OCI-LY7 (cell line): ENCODE results near the gene CD55. TPM values are rescaled to one million over a fixed set of nuclear protein-coding genes. Genes with fewer than 3 reads are reported as not detected.

Source experiments
- BruUV-seq: library from RNA; stranded (reverse); fragments of 400-500 nt; replicated peaks from 2 replicates; lab custom pipeline; 2021; lab: Mats Ljungman, UMichigan
- CTCF ChIA-PET: fragments of 300-600 bp; sonication (Branson Sonifier 250); formaldehyde crosslinking; loops from one replicate; lab custom pipeline; 2022; ENCODE audit warnings: antibody characterized with exemption; ENCODE audit not compliant: unreplicated experiment; lab: Charles Lee
- POLR2A ChIA-PET: fragments of 300-600 bp; sonication (Branson Sonifier 250); formaldehyde crosslinking; loops from one replicate; lab custom pipeline; 2022; ENCODE audit warnings: antibody characterized with exemption; lab: Charles Lee
- DNase-seq: peaks from one replicate; pipeline ENCODE4 v3.0.0-alpha.2; 2015; ENCODE audit warnings: low spot score
- H2AFZ ChIP-seq: fragments of 200-600 bp; sonication (generic), shearing (Covaris generic); 2 replicates; pipeline ENCODE4 v1.6.1; 2014; ENCODE audit warnings: mild to moderate bottlenecking, antibody characterized with exemption, low read length, moderate library complexity
- H3K27ac ChIP-seq: fragments of 200-600 bp; sonication (generic); 2 replicates; pipeline ENCODE4 v1.5.1; 2014; ENCODE audit warnings: mixed run types, low read depth, mild to moderate bottlenecking, moderate library complexity, low read length, inconsistent platforms; ENCODE audit not compliant: poor library complexity, severe bottlenecking
- H3K36me3 ChIP-seq: fragments of 200-600 bp; sonication (generic); 2 replicates; pipeline ENCODE4 v1.6.1; 2014; ENCODE audit warnings: mild to moderate bottlenecking, antibody characterized with exemption, low read length, moderate library complexity, mixed read lengths; ENCODE audit not compliant: insufficient read depth
- H3K4me1 ChIP-seq: fragments of 200-600 bp; sonication (generic); 2 replicates; pipeline ENCODE4 v1.5.1; 2014; ENCODE audit warnings: mild to moderate bottlenecking, low read length; ENCODE audit not compliant: insufficient read depth, poor library complexity, severe bottlenecking
- H3K4me2 ChIP-seq: fragments of 200-600 bp; sonication (generic); 2 replicates; pipeline ENCODE4 v1.6.1; 2014; ENCODE audit warnings: mild to moderate bottlenecking, low read length
- H3K4me3 ChIP-seq: fragments of 200-600 bp; sonication (generic); 2 replicates; pipeline ENCODE4 v1.5.1; 2014; ENCODE audit warnings: mild to moderate bottlenecking, low read depth, low read length; ENCODE audit not compliant: poor library complexity, severe bottlenecking
- H3K79me2 ChIP-seq: fragments of 200-600 bp; sonication (generic); 2 replicates; pipeline ENCODE4 v1.6.1; 2016; ENCODE audit warnings: low read depth, mild to moderate bottlenecking, low read length, moderate library complexity, mixed read lengths; ENCODE audit not compliant: insufficient read depth
- H3K9me2 ChIP-seq: fragments of 200-600 bp; sonication (generic); 2 replicates; pipeline ENCODE4 v1.6.1; 2016; ENCODE audit warnings: mild to moderate bottlenecking, low read length, mixed read lengths; ENCODE audit not compliant: insufficient read depth
- H3K9me3 ChIP-seq: fragments of 200-600 bp; sonication (generic); 2 replicates; pipeline ENCODE4 v1.6.1; 2014; ENCODE audit warnings: mild to moderate bottlenecking, mixed run types, low read length, mixed read lengths
- H4K20me1 ChIP-seq: fragments of 200-600 bp; sonication (generic); 2 replicates; pipeline ENCODE4 v1.6.1; 2014; ENCODE audit warnings: mild to moderate bottlenecking, antibody characterized with exemption, low read length, moderate library complexity, mixed read lengths; ENCODE audit not compliant: insufficient read depth
- EZH2phosphoT487 ChIP-seq: fragments of 200-600 bp; sonication (generic); IDR thresholded peaks from 2 replicates; pipeline ENCODE4 v1.6.1; 2018; ENCODE audit warnings: low read depth, borderline replicate concordance, mild to moderate bottlenecking, mixed run types, antibody characterized with exemption, low read length, moderate library complexity, mixed read lengths
- intact Hi-C: fragments of 100-400 bp; cut with micrococcal nuclease; formaldehyde crosslinking; loops from one replicate; pipeline ENCODE4 v1.10.0; 2022; ENCODE audit not compliant: unreplicated experiment
- total RNA-seq, 2 experiments: library from RNA; depleted of rRNA in 1 of 2; stranded (reverse); fragments of >200 nt in 1 of 2; shearing (Covaris generic) in 1 of 2; gene quantifications; 2 replicates each; pipeline ENCODE4 v1.2.3, GENCODE V29; 2014 to 2022
- TF ChIP-seq, protein P1 (sequence below): fragments of 200-600 bp; sonication (generic); conservative IDR thresholded peaks from 2 replicates; pipeline ENCODE4 v1.5.1; 2014; ENCODE audit warnings: mild to moderate bottlenecking, antibody characterized with exemption, low read length, moderate library complexity, mixed read lengths

CD55 gene
- total RNA-seq, 2 experiments from 2014 or later: 20.0 to 28.1 TPM

DNA sequence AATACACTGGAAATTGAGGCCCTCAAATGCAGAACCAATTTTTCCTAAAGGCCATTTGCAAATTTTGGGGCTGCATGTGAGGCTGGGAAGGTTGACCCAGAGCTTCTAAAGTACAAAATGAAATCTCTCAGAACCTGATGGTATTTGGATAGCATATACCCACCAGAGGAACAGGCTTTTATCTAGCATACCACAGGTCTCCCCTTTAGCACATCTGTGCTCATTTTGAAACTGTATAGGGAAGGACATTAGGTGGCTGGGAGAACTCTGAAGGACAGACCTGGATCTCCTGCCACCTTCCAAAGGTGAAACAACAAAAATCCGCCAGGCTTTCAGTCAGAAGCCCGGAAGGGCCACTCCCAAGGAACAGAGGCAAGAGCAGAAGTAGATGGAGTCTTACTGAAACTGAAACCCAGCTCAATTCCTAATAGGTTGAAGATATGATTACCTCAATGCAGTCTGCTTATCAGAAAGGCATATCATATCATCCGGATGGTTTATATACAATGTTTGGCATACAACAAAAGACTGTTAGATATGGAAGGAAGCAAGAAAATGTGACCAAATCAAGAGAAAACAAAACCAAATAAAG lies 11.6 kb downstream of the CD55 start:
- Histone ChIP-seq H3K36me3 (peaks cover 78% of the 10 kb centered on the region), H2AFZ (no peak overlapping the region), H3K4me2 (peak overlapping the region; percentile 22; the same call in 1 of the 2 replicates), H4K20me1 (no peaks in the 10 kb centered on the region), H3K9me2 (no peaks in the 10 kb centered on the region), H3K27ac (peak overlapping the region; percentile 43), H3K4me1 (peaks cover 39% of the 10 kb centered on the region), H3K9me3 (peaks cover 33% of the 10 kb centered on the region), H3K79me2 (no peaks in the 10 kb centered on the region), H3K4me3 (no peak overlapping the region)
- intact Hi-C loops: no loop called here
- ChIA-PET POLR2A (interaction anchor here (1.3 kb wide), 1 partner anchor 13 kb away, joined by 3 read pairs; no protein-coding TSS in a partner anchor), CTCF (no interaction called here)
- no peak for DNase-seq
- TF ChIP-seq, protein P1, sequence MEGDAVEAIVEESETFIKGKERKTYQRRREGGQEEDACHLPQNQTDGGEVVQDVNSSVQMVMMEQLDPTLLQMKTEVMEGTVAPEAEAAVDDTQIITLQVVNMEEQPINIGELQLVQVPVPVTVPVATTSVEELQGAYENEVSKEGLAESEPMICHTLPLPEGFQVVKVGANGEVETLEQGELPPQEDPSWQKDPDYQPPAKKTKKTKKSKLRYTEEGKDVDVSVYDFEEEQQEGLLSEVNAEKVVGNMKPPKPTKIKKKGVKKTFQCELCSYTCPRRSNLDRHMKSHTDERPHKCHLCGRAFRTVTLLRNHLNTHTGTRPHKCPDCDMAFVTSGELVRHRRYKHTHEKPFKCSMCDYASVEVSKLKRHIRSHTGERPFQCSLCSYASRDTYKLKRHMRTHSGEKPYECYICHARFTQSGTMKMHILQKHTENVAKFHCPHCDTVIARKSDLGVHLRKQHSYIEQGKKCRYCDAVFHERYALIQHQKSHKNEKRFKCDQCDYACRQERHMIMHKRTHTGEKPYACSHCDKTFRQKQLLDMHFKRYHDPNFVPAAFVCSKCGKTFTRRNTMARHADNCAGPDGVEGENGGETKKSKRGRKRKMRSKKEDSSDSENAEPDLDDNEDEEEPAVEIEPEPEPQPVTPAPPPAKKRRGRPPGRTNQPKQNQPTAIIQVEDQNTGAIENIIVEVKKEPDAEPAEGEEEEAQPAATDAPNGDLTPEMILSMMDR: no peak
- TF ChIP-seq EZH2phosphoT487: no peak
- no TSS peak for BruUV-seq

DNA sequence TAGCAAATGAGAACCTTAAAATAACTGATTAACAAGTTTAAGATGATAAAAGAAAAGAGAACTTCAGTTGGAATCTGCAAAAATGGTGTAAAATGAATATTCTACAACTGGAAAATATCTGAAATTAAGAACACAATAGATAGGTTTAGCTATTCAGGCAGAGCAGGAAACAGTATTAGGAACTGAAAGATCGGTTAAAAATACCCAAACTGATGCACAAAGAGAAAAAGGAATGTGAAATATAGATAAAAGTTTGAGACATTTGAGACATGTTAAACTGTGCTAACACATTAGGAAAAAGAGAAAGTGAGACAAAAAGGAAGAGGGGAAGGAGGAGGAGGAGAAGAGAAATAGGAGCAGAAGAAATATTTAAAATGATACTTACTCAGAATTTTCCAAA lies 12.1 kb downstream of the CD55 start:
- no TSS peak for BruUV-seq
- peak overlapping the region; percentile 22 for H3K4me2 ChIP-seq
- ChIA-PET CTCF (no interaction called here), POLR2A (interaction anchor here (1.3 kb wide), 1 partner anchor 12 kb away, joined by 3 read pairs; no protein-coding TSS in a partner anchor)
- intact Hi-C loops: no loop called here
- H3K9me3 ChIP-seq: peaks cover 33% of the 10 kb centered on the region
- H3K4me1 ChIP-seq: peaks cover 39% of the 10 kb centered on the region
- H4K20me1 ChIP-seq: no peaks in the 10 kb centered on the region
- no peak overlapping the region for H3K4me3 ChIP-seq
- peaks cover 73% of the 10 kb centered on the region for H3K36me3 ChIP-seq
- H3K79me2 ChIP-seq: no peaks in the 10 kb centered on the region
- H2AFZ ChIP-seq: no peak overlapping the region
- no peak for DNase-seq
- H3K9me2 ChIP-seq: no peaks in the 10 kb centered on the region
- H3K27ac ChIP-seq: peak overlapping the region; percentile 43
- TF ChIP-seq, protein P1: no peak

DNA sequence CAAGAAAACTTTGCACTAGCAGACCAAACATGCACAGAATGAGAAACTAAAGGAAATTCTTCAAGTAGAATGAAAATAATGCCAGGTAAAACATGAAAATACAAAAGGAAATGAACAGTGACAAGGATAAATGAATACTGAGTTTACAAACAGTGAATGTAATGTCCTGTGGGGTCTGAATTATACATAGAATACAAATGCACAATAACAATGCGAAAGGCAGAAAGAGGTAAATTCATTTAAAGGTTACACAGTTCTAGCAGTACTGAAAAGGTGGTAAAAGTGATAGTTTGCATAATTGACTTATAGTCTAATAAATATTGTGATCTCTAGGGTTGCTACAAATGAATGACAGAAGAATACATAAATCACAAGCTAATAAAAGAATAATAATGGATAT lies 12.9 kb downstream of the CD55 start:
- ChIA-PET CTCF (no interaction called here), POLR2A (interaction anchor here (1.3 kb wide), 2 partner anchors 8 to 9 kb away, joined by 3 to 6 read pairs; no protein-coding TSS in a partner anchor)
- Histone ChIP-seq H3K4me3 (no peak overlapping the region), H3K79me2 (no peaks in the 10 kb centered on the region), H3K4me2 (no peak overlapping the region), H3K9me3 (peaks cover 33% of the 10 kb centered on the region), H3K36me3 (peaks cover 66% of the 10 kb centered on the region), H3K4me1 (peaks cover 39% of the 10 kb centered on the region), H3K27ac (no peak overlapping the region), H3K9me2 (no peaks in the 10 kb centered on the region), H2AFZ (no peak overlapping the region), H4K20me1 (no peaks in the 10 kb centered on the region)
- TF ChIP-seq, protein P1: no peak
- no peak for TF ChIP-seq EZH2phosphoT487
- no peak for DNase-seq
- intact Hi-C loops: no loop called here
- no TSS peak for BruUV-seq
